WI38 (cell line): Measurements from ENCODE around the gene GPR42.

ENCODE experiments used
- H3K4me3 ChIP-seq: 2 replicates; pipeline ENCODE4 v1.5.1; 2011; ENCODE audit warnings: low read depth, mild to moderate bottlenecking, control low read depth, low read length
- TF ChIP-seq, protein P1 (sequence below): IDR thresholded peaks from 2 replicates; pipeline ENCODE4 v1.5.1; 2012; ENCODE audit warnings: low read depth, mild to moderate bottlenecking, control low read depth, low read length

Gene GPR42

DNA sequence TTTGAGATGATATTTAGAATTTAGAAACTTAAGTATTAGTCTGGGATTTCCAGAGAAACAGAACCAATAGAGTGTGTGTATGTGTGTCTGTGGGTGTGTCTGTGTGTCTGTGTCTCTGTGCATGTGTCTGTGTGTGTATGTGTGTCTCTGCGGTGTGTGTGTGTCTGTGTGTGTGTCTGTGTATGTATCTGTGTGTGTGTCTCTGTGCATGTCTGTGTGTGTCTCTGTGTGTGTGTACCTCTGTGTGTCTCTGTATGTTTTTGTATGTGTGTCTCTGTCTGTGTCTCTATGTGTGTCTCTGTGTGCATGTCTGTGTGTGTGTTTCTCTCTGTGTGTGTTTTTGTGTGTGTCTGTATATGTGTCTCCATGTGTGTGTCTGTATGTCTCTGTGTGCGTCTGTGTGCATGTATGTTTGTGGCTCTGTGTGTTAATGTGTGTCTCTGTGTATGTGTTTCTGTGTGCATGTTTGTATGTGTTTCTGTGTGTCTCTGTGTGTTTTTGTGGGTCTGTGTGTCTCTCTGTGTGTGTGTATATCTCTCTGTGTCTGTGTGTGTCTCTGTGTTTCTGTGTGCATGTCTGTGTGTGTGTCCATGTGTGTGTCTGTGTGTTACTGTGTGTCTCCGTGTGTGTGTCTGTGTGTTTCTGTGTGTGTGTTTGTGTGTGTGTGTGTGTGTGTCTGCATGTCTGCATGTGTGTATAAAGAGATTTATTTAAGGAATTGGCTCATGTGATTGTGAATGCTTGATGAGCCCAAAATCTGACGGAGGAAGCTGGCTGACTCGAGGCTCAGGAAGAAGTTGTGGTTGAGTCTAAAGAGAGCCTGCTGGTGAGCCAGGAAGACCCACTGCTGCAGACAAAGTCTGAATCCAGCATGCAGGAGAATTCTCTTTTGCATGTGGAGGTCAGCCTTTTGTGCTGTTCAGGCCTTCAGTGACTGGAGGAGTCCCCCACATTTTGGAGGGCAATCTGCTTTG, 22.2 kb downstream of the GPR42 start:
- TF ChIP-seq, protein P1, sequence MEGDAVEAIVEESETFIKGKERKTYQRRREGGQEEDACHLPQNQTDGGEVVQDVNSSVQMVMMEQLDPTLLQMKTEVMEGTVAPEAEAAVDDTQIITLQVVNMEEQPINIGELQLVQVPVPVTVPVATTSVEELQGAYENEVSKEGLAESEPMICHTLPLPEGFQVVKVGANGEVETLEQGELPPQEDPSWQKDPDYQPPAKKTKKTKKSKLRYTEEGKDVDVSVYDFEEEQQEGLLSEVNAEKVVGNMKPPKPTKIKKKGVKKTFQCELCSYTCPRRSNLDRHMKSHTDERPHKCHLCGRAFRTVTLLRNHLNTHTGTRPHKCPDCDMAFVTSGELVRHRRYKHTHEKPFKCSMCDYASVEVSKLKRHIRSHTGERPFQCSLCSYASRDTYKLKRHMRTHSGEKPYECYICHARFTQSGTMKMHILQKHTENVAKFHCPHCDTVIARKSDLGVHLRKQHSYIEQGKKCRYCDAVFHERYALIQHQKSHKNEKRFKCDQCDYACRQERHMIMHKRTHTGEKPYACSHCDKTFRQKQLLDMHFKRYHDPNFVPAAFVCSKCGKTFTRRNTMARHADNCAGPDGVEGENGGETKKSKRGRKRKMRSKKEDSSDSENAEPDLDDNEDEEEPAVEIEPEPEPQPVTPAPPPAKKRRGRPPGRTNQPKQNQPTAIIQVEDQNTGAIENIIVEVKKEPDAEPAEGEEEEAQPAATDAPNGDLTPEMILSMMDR: no peak
- H3K4me3 ChIP-seq: no peak overlapping the region

DNA sequence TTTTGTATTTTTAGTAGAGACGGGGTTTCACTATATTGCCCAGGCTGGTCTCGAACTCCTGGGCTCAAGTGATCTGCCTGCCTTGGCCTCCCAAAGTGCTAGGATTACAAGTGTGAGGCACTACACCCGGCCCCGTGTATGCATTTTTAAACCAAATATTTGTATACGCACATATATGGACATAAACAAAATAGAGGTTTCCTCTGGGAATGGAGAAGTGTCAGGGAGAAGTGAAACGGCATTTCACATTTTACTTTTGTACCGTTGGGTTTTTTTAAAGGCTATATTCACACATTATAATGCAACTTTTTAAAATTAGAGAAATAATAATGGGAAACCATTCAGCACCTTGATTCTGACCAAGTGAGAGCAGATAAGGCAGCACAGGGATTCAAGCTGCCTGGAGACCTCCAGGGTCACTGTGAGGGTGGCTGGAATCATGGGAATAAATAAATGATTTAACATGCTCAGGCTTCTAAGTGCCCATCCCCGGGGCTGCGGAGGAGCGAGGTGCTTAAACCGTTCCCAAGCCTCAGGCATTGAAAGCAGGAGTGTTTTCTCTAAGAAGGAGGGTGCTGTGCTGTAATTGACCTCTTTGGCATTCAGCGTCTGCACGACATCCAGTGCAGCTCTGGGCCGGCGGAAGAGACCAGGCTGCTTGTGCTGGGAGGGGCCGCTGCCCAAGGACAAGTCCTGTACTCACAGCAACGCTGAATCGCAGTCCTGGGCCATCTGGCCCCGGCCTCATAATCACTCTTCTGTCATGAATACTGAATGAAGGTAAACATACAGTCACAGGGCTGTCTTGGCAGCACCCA, 24.7 kb downstream of the GPR42 start:
- no peak overlapping the region for H3K4me3 ChIP-seq
- TF ChIP-seq, protein P1: no peak

DNA sequence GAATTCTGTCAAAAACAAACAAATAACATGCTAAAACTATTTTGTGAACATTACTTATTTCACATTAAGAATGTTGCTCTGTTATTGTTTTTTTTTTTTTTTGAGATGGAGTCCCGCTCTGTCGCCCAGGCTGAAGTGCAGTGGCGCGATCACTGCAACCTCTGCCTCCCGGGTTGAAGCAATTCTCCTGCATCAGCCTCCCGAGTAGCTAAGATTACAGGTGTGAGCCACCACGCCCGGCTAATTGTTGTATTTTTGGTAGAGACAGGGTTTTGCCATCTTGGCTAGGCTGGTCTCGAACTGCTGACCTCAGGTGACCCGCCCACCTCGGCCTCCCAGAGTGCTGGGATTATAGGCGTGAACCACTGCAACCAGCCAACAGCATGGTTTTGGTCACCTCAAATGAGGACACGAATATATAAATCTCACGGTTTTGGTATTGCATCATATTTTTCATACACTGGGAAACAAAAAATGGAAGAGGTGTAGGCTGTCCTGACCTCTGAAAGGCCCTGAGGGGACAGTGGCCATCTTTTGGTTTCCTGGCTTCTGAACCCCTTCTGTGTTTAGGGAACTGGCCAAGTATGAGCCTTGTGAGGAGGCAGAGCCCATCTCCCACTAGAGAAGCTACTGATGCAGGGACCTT, 25.5 kb downstream of the GPR42 start:
- TF ChIP-seq, protein P1: no peak
- no peak overlapping the region for H3K4me3 ChIP-seq

DNA sequence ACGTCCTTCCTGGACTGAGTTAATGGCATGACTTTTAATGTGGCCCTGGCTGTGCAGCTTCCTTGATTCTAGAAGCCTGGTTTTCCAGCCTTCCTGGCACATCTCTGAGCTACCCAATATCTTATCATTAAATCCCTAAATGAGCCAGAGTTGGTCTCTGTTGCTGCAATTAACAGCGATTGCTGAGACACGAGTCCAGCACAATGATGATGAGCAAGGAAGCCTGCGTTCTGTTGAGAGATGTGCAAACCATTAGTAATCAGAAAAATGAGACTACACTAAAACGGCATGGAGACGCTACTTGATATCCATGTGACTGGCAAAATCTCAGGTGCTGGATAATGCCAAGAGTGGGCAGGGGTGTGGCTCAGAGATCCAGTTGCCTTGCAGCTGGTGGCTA, 26.2 kb downstream of the GPR42 start:
- H3K4me3 ChIP-seq: no peak overlapping the region
- TF ChIP-seq, protein P1: no peak

DNA sequence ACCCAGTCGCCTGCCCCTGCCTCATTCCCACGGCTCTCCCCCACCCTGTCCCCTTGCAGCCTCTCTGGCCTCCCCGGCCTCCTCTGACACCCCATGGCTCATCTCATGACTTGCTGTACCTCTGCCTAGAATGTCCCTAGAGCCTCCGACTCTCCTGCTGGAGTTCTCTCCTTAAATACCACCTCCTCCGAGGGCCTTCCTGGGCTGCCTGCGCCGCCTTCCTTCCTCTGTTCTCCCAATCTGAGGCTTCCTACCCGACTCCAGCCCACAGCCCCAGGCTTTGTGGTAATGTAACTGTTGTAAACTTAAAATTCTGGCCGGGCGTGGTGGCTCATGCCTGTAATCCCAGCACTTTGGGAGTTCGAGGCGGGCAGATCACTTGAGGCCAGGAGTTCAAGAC, 27.7 kb downstream of the GPR42 start:
- no peak overlapping the region for H3K4me3 ChIP-seq
- TF ChIP-seq, protein P1: no peak

DNA sequence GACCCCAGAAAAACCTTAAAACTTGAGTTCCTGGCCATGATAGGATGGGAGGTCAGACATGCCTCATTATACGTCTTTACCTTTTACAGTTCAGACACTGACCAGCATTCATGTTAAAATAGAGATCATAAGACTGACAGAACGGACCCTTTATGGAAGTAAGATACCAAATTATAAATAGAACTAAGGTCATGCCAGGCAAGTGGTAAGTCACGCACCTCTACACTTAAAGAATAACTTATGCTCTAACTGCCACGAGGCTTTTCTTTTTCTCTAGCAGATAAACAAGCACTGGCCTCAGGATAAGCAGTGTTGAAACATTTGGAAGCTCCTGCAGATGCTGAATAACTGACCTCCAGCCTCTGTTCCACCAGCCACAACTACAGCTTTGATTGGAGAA, 28.4 kb downstream of the GPR42 start:
- TF ChIP-seq, protein P1: no peak
- no peak overlapping the region for H3K4me3 ChIP-seq
